ENCODE measurements around the gene RHCG.

Gene RHCG

DNA sequence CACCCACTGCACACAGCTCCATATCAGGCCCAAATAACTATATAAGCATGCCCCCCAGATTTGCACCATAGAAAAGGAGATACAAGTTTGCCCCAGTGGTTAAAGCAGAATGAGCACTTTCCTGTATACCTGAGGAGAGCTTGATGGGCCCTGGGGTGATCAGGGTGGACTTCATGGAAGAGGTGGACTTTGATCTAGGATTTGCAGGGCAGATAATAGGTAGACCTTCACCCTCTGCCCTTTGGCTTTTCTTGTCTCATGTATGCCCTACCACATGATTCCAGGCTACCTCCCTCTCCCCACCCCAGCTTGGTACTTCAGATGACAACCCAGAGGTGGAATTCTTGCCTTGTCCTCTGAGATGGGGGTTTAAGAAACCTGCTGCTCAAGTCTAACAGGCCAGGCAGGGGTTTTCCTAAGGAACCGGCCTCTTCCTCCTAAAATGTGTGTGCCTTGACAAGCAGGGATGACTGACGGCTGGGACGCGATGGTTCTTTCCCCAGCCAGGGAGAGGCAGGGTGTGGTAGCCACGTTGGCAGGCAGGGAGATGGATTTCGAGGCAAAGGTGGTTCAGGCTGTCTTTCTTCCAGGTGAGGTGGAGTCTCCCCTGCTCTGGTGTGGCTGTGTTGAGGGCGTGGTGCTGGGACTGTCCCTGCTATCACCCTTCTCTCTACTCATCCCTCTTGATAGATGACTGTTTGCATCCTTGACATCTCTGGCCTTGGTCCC, 6.6 kb upstream of the RHCG start:
- DNase-seq (ENCODE audit: low spot score) = no peak

DNA sequence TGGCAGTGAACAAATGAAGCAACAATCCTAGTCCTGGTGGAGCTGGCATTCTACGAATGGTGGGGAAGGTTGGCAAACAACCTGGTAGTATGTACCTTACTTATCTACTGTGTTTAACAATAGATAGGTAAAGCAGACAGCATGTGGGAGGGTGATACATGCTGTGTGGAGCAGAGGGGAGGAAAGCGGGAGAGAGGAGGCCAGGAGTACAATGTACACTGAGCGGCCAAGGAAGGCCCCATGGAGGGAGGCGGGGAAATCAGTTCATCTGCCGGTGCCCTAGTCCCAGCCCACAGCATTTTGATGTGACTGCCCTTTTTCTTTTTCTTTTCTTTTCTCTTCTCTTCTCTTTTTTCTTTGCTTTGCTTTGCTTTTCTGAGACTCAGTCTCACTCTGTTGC, 5.3 kb upstream of the RHCG start:
- DNase-seq (ENCODE audit: low spot score) = no peak

DNA sequence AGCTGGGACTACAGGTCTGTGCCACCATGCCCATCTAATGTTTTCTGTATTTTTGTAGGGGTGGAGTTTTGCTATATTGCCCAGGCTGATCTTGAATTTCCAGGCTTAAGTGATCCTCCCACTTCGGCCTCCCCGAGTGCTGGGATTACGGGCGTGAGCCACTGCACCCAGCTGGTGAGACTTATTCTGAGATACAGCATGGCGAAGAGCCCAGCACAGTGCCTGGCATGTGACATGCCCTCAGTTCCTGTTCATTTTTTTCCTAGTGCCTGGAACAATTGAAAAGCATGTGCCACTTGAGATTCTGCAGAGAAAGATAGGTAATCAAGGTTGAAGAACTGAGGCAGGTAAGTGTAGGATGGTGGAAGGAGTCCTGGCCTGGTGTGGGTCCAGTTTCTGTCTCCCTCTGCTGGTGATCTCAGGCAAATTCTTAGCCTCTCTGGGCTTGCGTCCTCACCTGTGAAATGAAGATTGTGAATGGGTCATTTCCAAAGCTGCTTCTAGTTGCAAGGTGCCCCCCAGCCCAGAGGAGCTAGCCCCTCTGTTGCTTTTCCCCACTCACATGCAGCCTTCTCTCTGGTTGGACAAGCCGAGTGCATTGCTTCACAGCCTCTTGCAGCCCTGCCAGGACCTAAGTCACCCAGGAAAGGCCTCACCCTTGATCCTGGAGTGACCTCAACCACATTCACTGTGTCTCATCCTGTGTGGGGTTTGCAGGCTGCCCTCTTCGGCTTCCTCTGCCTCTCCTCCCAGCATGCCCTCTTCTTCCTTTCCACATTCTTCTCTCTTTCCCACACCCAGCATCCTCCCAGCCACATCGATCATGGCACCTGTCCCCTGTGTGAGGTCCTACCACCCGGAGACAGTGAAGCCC, 4.3 kb upstream of the RHCG start:
- DNase-seq (ENCODE audit: low spot score) = no peak

DNA sequence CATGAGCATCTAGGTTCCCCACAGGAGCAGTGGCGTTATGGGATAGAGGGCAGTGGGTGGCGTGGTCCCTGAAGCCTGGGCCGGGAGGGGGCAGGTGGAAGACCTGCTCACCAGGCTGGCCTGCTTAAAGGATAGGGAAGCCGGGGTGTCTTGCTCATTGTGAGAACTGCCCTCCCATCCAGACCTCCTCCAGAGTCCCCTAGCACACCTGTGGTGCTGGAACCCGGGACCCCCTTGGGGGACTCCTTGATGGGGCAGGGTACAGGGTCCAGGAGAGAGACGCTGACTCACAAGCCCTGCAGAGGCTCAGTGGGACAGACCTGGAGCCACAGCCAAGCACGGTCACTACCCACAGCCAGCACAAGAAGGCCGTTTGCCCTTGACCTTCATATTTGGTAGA, 2.8 kb upstream of the RHCG start:
- DNase-seq (ENCODE audit: low spot score) = no peak

DNA sequence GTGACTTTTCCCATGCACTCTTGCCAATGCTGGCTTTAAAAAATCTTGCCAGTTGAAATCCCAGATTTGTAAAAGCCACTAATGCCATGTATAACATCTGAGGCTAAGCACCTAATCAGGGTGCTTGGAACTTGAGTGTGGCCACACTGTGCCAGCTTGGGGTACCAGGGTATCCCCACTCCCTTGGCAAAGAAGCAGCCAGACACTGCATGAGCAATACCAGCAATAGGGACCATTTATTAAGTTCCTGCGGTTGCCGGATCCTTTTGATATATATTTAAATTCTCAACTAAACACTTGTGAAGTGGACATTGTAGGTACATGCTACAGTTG, 2.2 kb upstream of the RHCG start:
- no peak for DNase-seq (ENCODE audit: low spot score)

DNA sequence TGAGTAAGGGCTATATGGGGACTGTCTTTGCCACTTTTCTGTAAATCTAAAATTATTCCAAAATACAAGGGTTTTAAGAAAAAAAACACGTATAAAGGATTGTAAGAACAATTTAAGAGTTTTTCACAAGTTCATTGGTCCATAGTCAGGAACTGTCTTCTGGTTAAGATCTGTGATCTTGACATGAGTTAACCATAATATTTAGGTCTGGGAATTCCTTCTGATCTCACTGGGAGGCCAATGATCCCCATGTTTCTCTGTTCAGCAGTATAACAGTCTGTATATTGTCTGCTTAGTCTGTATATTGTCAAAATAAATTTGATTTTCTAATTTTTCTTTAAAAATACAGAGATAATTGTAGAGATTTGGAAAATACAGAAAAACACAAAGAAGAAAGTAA, 848 bp upstream of the RHCG start:
- no peak for DNase-seq (ENCODE audit: low spot score)

DNA sequence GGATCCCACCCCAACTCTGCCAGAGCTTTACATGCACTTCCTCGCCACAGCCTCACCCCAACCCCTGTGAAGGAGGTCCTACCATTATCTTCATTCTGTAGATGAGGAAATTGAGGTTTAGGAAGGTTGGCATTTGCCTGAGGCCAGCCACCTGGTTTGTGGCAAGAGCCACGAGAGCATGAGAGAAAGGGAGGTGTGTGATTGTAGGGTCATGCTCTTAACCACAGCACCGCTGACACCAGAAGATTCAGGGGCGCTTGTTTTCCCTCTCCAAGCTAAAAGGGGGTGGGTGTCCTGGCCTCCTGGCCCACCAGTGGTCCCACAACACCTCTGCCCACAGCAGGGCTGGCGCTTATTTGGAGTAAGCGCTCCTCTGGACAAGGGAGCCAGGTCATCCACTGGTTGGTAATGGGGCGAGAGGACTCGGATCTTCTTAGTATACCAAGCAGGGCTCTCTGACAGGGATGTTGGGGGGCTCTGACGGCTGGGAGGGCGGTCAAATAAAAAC, 691 bp downstream of the RHCG start:
- DNase-seq (ENCODE audit: low spot score) = no peak

DNA sequence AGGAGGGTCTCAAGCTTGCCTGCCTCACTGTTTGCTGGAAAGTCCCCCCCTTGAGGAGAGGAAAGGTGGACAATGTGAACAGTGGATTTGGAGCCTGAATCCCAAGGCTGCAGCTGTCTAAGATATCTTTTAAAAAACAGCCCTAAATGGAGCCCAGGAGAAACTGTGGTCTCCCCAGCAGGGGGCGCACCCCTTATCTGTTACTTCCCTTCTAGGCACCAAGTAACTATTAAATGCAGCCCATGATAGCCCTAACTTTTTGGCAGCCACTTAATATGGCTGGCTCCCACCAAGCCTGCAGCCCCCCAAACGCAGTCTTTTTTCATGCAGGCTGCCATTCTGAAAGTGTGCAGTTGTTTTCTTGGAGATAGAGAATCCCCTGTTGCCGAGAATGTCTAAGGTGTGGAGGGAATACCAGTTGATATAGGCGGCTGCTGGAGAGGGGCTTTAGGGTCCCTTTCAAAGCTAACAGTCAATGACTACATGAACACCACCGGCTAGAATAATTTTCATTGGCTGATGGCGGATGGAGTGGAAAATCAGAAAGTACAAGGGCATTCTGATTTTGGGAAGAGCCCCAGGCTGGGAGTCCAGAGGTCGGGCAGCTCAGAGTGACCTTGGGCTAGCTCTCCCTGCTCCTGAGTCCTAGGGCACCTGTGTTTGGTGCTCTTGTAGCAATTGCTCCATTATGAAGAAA, 1.3 kb downstream of the RHCG start:
- no peak for DNase-seq (ENCODE audit: low spot score)

DNA sequence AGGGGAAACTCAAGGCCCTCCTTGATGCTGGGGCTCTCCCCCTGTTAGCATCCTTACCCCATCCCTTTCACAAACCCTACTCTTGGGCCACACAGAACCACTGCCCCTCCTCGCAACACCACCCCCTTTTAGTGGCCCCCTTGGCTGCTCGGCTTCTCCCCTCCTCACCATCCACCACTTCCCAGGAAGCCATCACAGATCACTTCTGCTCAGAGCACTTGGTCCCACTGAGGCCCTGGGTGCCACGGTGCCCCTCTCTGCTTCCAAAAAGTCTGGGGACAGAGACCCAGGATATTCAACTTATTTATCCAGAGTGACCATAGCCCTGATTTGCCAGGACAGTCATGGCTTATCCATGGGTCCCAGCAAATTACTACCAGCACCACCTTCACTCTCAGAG, 2.4 kb downstream of the RHCG start:
- no peak for DNase-seq (ENCODE audit: low spot score)

DNA sequence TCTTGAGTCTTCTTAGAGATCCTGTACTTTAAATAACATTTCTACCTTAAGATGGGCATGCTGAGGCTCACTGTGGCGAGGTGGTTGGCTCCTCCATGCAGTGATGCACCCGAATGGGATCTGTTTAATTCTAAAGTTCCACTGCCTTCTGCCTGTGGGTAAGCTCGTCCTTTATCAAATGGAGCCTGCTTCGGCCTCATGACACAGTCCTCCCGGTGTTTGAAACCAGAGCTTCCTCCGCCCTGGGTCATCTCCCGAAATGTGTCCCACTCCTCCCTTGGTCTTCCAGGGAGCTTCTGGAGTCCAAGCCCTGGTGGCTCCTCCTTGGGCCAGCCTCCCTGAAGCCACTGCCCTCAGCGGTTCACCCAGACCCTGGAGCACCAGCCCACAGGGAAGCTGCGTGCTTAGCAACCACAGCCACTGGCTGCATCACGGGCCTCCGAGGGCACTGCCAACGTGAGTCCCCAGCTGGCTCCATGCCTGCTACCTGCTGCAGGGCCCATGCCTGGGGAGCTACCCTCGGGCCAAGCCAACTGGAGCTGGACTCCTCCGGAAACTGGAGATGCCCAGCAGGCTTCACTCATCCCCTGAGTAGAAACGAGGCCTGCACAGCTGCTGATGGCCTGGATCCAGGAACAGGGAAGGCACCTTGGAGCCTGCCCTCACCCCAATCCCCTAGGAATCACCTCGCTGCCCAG, 3.3 kb downstream of the RHCG start:
- no peak for DNase-seq (ENCODE audit: low spot score)

DNA sequence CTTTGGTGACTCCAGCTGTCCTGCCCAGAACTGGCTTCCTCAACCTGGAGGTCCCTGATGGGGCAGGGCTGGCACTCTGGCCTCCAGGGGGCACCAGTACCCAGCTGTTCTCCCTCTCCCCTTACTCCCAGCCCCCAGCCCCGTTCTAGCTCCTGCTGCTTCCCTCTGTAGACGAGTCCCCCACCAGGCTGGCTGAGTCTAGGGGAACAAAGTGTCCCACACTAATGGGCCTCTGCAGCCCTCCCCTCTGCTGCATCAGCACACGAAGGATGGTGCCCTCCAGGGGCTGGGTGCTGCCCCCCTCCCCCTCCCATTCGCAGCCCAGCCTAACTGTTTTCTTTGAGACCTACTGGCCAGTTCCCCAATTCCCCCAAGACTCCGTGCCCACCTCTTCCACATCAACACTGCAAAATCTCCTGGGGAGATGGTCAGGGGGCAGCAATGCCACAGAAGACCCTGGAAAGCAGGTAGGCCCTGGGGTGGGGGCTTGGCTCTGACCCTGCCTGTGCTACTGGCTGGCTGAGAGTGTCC, 4.2 kb downstream of the RHCG start:
- no peak for DNase-seq (ENCODE audit: low spot score)

DNA sequence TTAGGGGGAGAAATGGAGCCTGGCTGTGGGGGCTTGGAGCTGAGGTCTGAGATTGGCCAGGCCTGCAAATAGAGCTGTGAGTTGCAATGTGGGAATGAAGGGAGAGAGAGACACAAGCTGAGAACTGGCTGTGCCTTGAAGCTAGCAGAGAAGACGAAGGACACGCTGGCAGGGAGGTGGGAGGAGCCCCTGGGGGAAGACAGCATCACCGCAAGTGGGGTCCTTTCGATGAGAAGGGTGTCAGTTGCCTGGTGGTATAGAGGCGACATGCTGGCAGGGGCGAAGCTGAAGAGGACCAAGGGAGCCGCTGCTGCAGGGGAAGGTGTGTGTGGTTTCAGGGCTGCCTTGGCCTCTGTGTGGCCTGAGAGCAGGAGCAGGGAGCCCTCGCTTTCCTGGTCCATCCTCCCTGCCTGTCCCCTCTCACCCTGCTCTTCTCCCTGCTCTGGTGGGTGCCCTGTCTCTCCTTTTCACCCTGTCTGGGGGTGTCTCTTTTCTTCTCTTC, 5.5 kb downstream of the RHCG start:
- no peak for DNase-seq (ENCODE audit: low spot score)

DNA sequence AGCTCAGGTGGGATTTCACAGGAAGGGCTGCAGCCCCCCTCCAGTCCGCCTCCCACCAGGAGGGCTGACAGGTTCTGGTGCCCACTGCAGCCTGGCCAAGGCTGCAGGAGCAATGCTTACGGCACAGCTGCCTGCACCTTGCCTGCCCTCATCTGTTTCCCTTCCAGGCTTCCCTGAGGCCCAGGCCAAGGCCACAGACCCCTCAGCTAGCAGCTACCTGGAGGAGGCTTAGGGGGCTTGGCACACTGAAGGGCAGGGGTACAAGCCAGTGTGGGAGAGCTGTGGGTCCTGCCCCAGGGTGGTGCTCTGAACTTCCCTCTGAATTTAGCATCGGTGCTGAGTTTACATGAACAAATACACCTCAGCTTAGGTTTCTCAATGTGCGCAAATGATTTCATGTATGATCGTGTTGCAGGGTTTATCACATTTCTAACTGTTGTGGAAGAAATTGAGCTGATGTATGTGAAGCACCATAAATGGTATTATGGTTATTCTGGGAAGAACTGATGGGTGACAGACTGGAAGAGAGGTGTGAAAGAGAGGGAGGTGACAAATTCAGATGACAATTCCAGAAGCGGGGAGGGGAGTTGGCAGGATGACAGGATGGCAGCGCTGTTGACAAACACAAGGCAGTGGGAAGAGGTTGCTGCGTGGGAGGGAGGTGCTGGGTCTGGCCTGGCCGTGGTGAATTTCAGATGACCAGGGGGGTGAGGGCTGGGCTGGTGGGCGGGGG, 6.1 kb downstream of the RHCG start:
- no peak for DNase-seq (ENCODE audit: low spot score)

DNA sequence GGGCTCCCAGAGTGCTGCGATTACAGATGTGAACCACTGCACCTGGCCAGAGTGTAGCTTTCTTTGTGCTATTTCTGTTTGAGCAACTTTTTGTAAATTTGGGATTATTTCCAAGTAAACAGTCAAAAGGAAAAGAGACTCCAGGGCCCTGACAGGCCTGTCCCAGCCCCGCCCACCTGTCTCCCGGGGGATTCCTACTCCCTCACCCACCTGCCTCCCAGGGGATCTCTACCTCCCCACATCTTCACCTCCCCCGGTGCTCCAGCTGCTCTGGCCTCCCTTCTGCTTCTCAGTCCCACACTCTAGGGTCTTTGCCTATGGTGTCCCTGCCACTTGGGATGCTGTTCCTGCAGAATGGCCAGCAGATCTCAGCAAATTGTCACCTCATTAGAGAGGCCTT, 7.0 kb downstream of the RHCG start:
- no peak for DNase-seq (ENCODE audit: low spot score)

DNA sequence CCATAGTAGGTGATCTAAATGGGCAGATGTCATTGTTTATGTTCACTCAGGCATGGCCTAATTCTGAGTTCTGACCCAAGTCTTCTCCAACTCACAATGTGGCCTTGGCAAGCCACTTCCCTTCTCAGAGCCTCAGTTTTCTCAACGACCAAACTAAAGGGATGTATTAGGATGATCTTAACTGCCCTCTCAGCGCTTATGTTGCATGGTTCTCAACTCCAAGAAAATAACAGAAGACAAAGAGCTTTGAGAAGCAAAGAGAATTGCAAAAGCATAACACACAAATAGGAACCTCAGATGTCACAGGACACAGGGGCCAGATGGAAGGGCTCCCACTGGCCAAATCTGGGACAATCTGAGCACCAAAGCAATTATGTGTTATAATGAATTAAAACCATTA, 8.6 kb downstream of the RHCG start:
- no peak for DNase-seq (ENCODE audit: low spot score)

DNA sequence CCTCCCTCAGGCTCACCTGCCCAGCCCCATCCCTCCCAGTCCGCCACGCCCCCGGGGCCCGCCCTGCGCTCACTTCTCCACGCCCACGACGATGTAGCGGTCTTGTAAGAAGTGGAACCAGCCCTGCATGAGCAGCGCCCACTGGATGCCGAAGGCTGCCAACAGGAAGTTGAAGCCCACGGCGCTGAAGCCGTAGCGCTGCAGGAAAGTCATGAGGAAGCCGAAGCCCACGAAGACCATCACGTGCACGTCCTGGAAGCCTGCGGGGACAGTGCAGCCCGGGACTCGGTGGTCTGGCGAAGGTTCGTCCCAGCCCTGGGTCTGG, 9.7 kb downstream of the RHCG start:
- DNase-seq (ENCODE audit: low spot score) = no peak

DNA sequence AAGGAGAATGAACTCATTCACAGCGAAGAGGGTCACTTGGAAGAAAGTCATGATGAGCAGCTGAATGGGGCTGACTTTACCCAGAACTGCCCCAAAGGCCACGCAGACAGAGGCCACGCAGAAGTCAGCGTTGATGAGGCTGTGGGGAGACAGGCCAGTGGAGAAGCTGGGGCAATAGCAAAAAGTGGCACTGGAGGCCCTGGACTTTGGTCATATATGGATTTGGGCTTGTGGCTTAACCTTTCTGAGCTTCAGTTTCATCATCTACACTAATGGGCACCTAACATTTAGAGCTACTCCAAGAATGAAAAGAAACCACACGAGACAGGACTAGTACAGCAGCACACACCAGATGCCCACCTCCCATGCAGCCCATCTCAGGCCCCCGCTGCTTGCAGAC, 13.3 kb downstream of the RHCG start:
- no peak for DNase-seq (ENCODE audit: low spot score)

DNA sequence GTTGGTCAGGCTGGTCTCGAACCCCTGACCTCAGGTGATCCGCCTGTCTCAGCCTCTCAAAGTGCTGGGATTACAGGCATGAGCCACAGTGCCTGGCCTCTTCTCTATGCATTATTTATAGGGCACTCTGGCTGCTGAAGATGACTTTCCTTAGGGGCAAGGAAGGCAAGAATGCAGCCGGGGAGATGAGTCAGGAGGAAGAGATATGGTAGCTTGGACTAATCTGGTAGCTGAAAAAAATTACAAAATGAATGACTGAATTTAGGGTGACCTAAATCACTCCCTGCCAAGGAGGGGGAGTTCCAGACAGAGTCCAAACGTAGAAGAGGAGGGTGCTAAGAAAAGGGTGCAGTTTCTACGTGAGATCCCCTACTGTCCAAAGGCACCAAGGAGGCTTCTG, 14.2 kb downstream of the RHCG start:
- DNase-seq (ENCODE audit: low spot score) = peak; percentile 9

DNA sequence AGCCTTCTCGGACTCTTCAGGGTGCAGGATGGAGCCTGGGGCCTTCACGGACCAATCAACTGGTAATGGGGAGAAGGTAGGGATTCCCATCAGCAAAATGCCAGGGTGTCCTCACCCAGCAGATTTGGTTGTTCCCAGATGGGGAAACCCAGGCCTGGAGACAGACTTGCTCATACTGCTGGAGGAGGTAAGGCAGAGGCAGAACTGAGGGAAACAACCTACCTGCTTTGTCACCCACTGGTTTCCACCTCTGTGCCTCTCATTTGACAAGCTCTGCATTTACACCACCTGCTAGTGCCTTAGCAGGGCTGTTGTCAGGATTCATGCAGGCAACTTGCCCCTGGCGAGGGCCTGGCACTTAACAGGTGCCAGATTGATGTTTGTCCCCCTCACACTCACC, 15.9 kb downstream of the RHCG start:
- DNase-seq (ENCODE audit: low spot score) = no peak

DNA sequence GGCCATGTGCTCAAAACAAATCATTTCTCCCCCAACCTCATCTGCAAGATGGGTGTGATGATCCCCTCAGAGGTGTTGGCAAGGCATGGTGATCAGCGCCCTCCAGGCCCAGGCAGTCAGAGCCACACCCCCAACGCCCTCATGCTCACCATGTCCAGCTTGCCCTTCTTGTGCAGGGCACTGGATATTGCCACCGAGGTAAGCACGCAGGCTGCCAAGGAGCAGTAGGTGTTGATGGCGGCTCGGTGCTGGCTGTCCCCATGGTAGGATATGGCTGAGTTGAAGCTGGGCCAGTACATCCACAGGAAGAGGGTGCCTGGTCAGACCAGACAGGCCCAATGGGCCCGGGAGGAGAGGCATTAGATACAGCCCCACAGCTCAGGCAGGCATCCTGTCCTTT, 17.2 kb downstream of the RHCG start:
- DNase-seq (ENCODE audit: low spot score) = no peak
